ENCODE results near the gene ADORA1.

- TF ChIP-seq REST (IDR thresholded peaks at IDR 0.05) (no peak), CTCF (IDR thresholded peaks at IDR 0.05; ENCODE audit: low read depth, low read length, missing input control) (no peak), ATF3 (IDR thresholded peaks at IDR 0.05) (no peak), GABPA (IDR thresholded peaks at IDR 0.05 in 1 of 2, conservative IDR thresholded peaks at IDR 0.05 in 1 of 2) (no peak), YY1 (IDR thresholded peaks at IDR 0.05) (no peak), MAX (IDR thresholded peaks at IDR 0.05) (no peak), RAD21 (IDR thresholded peaks at IDR 0.05) (no peak), TAF1 (conservative IDR thresholded peaks at IDR 0.05) (no peak), JUND (IDR thresholded peaks at IDR 0.05) (no peak), EGR1 (IDR thresholded peaks at IDR 0.05; ENCODE audit: low read depth in 2 of 2) (no peak), ZBTB33 (IDR thresholded peaks at IDR 0.05) (no peak), SP1 (IDR thresholded peaks at IDR 0.05) (no peak)
These were observed 57.5 kb downstream of the ADORA1 start for GRCh38 chr1:203185061-203185461.
